OCI-LY7 (cell line): ENCODE results near the gene TEPSIN. TPM values are rescaled to one million over a fixed set of nuclear protein-coding genes. Genes with fewer than 3 reads are reported as not detected.

Experiments used
- BruUV-seq: library from RNA; stranded (reverse); fragments of 400-500 nt; replicated peaks from 2 replicates; lab custom pipeline; 2021; lab: Mats Ljungman, UMichigan
- CTCF ChIA-PET: fragments of 300-600 bp; sonication (Branson Sonifier 250); formaldehyde crosslinking; loops from one replicate; lab custom pipeline; 2022; ENCODE audit warnings: antibody characterized with exemption; ENCODE audit not compliant: unreplicated experiment; lab: Charles Lee
- POLR2A ChIA-PET: fragments of 300-600 bp; sonication (Branson Sonifier 250); formaldehyde crosslinking; loops from one replicate; lab custom pipeline; 2022; ENCODE audit warnings: antibody characterized with exemption; lab: Charles Lee
- DNase-seq: peaks from one replicate; pipeline ENCODE4 v3.0.0-alpha.2; 2015; ENCODE audit warnings: low spot score
- H2AFZ ChIP-seq: fragments of 200-600 bp; sonication (generic), shearing (Covaris generic); 2 replicates; pipeline ENCODE4 v1.6.1; 2014; ENCODE audit warnings: mild to moderate bottlenecking, antibody characterized with exemption, low read length, moderate library complexity
- H3K27ac ChIP-seq: fragments of 200-600 bp; sonication (generic); 2 replicates; pipeline ENCODE4 v1.5.1; 2014; ENCODE audit warnings: mixed run types, low read depth, mild to moderate bottlenecking, moderate library complexity, low read length, inconsistent platforms; ENCODE audit not compliant: poor library complexity, severe bottlenecking
- H3K36me3 ChIP-seq: fragments of 200-600 bp; sonication (generic); 2 replicates; pipeline ENCODE4 v1.6.1; 2014; ENCODE audit warnings: mild to moderate bottlenecking, antibody characterized with exemption, low read length, moderate library complexity, mixed read lengths; ENCODE audit not compliant: insufficient read depth
- H3K4me1 ChIP-seq: fragments of 200-600 bp; sonication (generic); 2 replicates; pipeline ENCODE4 v1.5.1; 2014; ENCODE audit warnings: mild to moderate bottlenecking, low read length; ENCODE audit not compliant: insufficient read depth, poor library complexity, severe bottlenecking
- H3K4me2 ChIP-seq: fragments of 200-600 bp; sonication (generic); 2 replicates; pipeline ENCODE4 v1.6.1; 2014; ENCODE audit warnings: mild to moderate bottlenecking, low read length
- H3K4me3 ChIP-seq: fragments of 200-600 bp; sonication (generic); 2 replicates; pipeline ENCODE4 v1.5.1; 2014; ENCODE audit warnings: mild to moderate bottlenecking, low read depth, low read length; ENCODE audit not compliant: poor library complexity, severe bottlenecking
- H3K79me2 ChIP-seq: fragments of 200-600 bp; sonication (generic); 2 replicates; pipeline ENCODE4 v1.6.1; 2016; ENCODE audit warnings: low read depth, mild to moderate bottlenecking, low read length, moderate library complexity, mixed read lengths; ENCODE audit not compliant: insufficient read depth
- H3K9me2 ChIP-seq: fragments of 200-600 bp; sonication (generic); 2 replicates; pipeline ENCODE4 v1.6.1; 2016; ENCODE audit warnings: mild to moderate bottlenecking, low read length, mixed read lengths; ENCODE audit not compliant: insufficient read depth
- H3K9me3 ChIP-seq: fragments of 200-600 bp; sonication (generic); 2 replicates; pipeline ENCODE4 v1.6.1; 2014; ENCODE audit warnings: mild to moderate bottlenecking, mixed run types, low read length, mixed read lengths
- H4K20me1 ChIP-seq: fragments of 200-600 bp; sonication (generic); 2 replicates; pipeline ENCODE4 v1.6.1; 2014; ENCODE audit warnings: mild to moderate bottlenecking, antibody characterized with exemption, low read length, moderate library complexity, mixed read lengths; ENCODE audit not compliant: insufficient read depth
- CTCF ChIP-seq: fragments of 200-600 bp; sonication (generic); conservative IDR thresholded peaks from 2 replicates; pipeline ENCODE4 v1.5.1; 2014; ENCODE audit warnings: mild to moderate bottlenecking, antibody characterized with exemption, low read length, moderate library complexity, mixed read lengths
- EZH2phosphoT487 ChIP-seq: fragments of 200-600 bp; sonication (generic); IDR thresholded peaks from 2 replicates; pipeline ENCODE4 v1.6.1; 2018; ENCODE audit warnings: low read depth, borderline replicate concordance, mild to moderate bottlenecking, mixed run types, antibody characterized with exemption, low read length, moderate library complexity, mixed read lengths
- intact Hi-C: fragments of 100-400 bp; cut with micrococcal nuclease; formaldehyde crosslinking; loops from one replicate; pipeline ENCODE4 v1.10.0; 2022; ENCODE audit not compliant: unreplicated experiment
- total RNA-seq, 2 experiments: library from RNA; depleted of rRNA in 1 of 2; stranded (reverse); fragments of >200 nt in 1 of 2; shearing (Covaris generic) in 1 of 2; gene quantifications; 2 replicates each; pipeline ENCODE4 v1.2.3, GENCODE V29; 2014 to 2022

Gene TEPSIN
- total RNA-seq, 2 experiments from 2014 or later: 46.4 to 75.3 TPM

GRCh38 chr17:81235822-81236740 lies 2.8 kb downstream of the TEPSIN start:
- H3K9me2 ChIP-seq: no peaks in the 10 kb centered on the region
- H3K27ac ChIP-seq: no peak overlapping the region
- H3K79me2 ChIP-seq: peaks cover 26% of the 10 kb centered on the region
- H4K20me1 ChIP-seq: no peaks in the 10 kb centered on the region
- H3K4me3 ChIP-seq: no peak overlapping the region
- TF ChIP-seq EZH2phosphoT487 (no peak), CTCF (no peak)
- peaks cover 22% of the 10 kb centered on the region for H3K4me1 ChIP-seq
- H3K4me2 ChIP-seq: no peak overlapping the region
- no TSS peak for BruUV-seq
- H2AFZ ChIP-seq: no peak overlapping the region
- intact Hi-C loops: no loop called here
- CTCF ChIA-PET: no interaction called here
- POLR2A ChIA-PET: no interaction called here
- H3K9me3 ChIP-seq: no peaks in the 10 kb centered on the region
- H3K36me3 ChIP-seq: peaks cover 21% of the 10 kb centered on the region
- no peak for DNase-seq

GRCh38 chr17:81234940-81235821 lies 3.7 kb downstream of the TEPSIN start:
- intact Hi-C loops: no loop called here
- H4K20me1 ChIP-seq: no peaks in the 10 kb centered on the region
- H3K9me2 ChIP-seq: no peaks in the 10 kb centered on the region
- H3K27ac ChIP-seq: no peak overlapping the region
- H3K4me1 ChIP-seq: peaks cover 13% of the 10 kb centered on the region
- H3K4me3 ChIP-seq: no peak overlapping the region
- ChIA-PET POLR2A (no interaction called here), CTCF (no interaction called here)
- H3K4me2 ChIP-seq: no peak overlapping the region
- H3K36me3 ChIP-seq: peaks cover 17% of the 10 kb centered on the region
- H3K79me2 ChIP-seq: peaks cover 17% of the 10 kb centered on the region
- no peak for TF ChIP-seq EZH2phosphoT487
- TF ChIP-seq CTCF: no peak
- H3K9me3 ChIP-seq: no peaks in the 10 kb centered on the region
- no peak for DNase-seq
- no peak overlapping the region for H2AFZ ChIP-seq
- no TSS peak for BruUV-seq
